Measurements from ENCODE around the gene HABP2.
A peak's percentile ranks its signal among the peaks of the same experiment; 100 is the strongest.

HABP2 gene

GRCh38 chr10:113552701-113553100 lies at the start of gene HABP2:
Gene HABP2 (plus strand): TSS chr10:113553053. CDS start chr10:113553122, 69 bp downstream.
- ATAC-seq (no peak), DNase-seq (no peak)
- Mint-ChIP-seq H3K27ac (no peak within 1 kb of the TSS), H3K4me3 (no peak within 1 kb of the TSS), H3K27me3 (peaks cover 32% of the 10 kb centered on the region), H3K9me3 (no peaks in the 10 kb centered on the region), H3K4me1 (peaks cover 4% of the 10 kb centered on the region)

GRCh38 chr10:113503930-113504329 lies 48.9 kb upstream of the HABP2 start:
- peaks cover 31% of the 10 kb centered on the region for H3K27me3 Mint-ChIP-seq
- ATAC-seq (no peak), DNase-seq (no peak)
- no peak overlapping the region for H3K27ac Mint-ChIP-seq
- H3K9me3 Mint-ChIP-seq: peaks cover 0 to 6% of the 10 kb centered on the region in 2 donors
- no peak overlapping the region for H3K4me3 Mint-ChIP-seq
- H3K4me1 Mint-ChIP-seq: no peaks in the 10 kb centered on the region

- Mint-ChIP-seq H3K4me3 (no peak overlapping the region), H3K9me3 (peaks cover 0 to 6% of the 10 kb centered on the region in 2 donors), H3K27ac (no peak overlapping the region), H3K27me3 (peaks cover 32% of the 10 kb centered on the region), H3K4me1 (no peaks in the 10 kb centered on the region)
- no peak for ATAC-seq
- DNase-seq: no peak
Measured at GRCh38 chr10:113504423-113504822, 48.4 kb upstream of the HABP2 start.

- H3K27me3 Mint-ChIP-seq: peaks cover 32% of the 10 kb centered on the region
- no peak overlapping the region for H3K4me3 Mint-ChIP-seq
- no peak for ATAC-seq
- no peak overlapping the region for H3K27ac Mint-ChIP-seq
- DNase-seq: no peak
- H3K4me1 Mint-ChIP-seq: no peaks in the 10 kb centered on the region
- peaks cover 4 to 8% of the 10 kb centered on the region in 2 donors for H3K9me3 Mint-ChIP-seq
Measured at GRCh38 chr10:113506476-113506875, 46.4 kb upstream of the HABP2 start.

- no peak for DNase-seq
- ATAC-seq: no peak
- H3K27me3 Mint-ChIP-seq: peaks cover 31% of the 10 kb centered on the region
- no peak overlapping the region for H3K4me3 Mint-ChIP-seq
- H3K27ac Mint-ChIP-seq: no peak overlapping the region
- H3K9me3 Mint-ChIP-seq: peaks cover 19 to 28% of the 10 kb centered on the region in 2 donors
- no peaks in the 10 kb centered on the region for H3K4me1 Mint-ChIP-seq
Measured at GRCh38 chr10:113511419-113511818, 41.4 kb upstream of the HABP2 start.

- no peaks in the 10 kb centered on the region for H3K4me1 Mint-ChIP-seq
- H3K9me3 Mint-ChIP-seq: peaks cover 19 to 28% of the 10 kb centered on the region in 2 donors
- DNase-seq (no peak), ATAC-seq (no peak)
- H3K27ac Mint-ChIP-seq: no peak overlapping the region
- H3K27me3 Mint-ChIP-seq: peaks cover 24% of the 10 kb centered on the region
- H3K4me3 Mint-ChIP-seq: no peak overlapping the region
Measured at GRCh38 chr10:113515161-113515560, 37.7 kb upstream of the HABP2 start.

GRCh38 chr10:113515601-113516000 lies 37.3 kb upstream of the HABP2 start:
- Mint-ChIP-seq H3K27ac (no peak overlapping the region), H3K4me1 (no peaks in the 10 kb centered on the region), H3K9me3 (peaks cover 19 to 28% of the 10 kb centered on the region in 2 donors), H3K4me3 (no peak overlapping the region), H3K27me3 (peaks cover 25% of the 10 kb centered on the region)
- no peak for ATAC-seq
- DNase-seq: no peak

- no peak for ATAC-seq
- DNase-seq: no peak
- H3K9me3 Mint-ChIP-seq: peaks cover 19 to 28% of the 10 kb centered on the region in 2 donors
- H3K27ac Mint-ChIP-seq: no peak overlapping the region
- H3K4me3 Mint-ChIP-seq: no peak overlapping the region
- H3K27me3 Mint-ChIP-seq: peaks cover 30% of the 10 kb centered on the region
- H3K4me1 Mint-ChIP-seq: no peaks in the 10 kb centered on the region
Measured at GRCh38 chr10:113516061-113516460, 36.8 kb upstream of the HABP2 start.

- H3K4me3 Mint-ChIP-seq: no peak overlapping the region
- no peak for ATAC-seq
- H3K27ac Mint-ChIP-seq: no peak overlapping the region
- peaks cover 8 to 15% of the 10 kb centered on the region in 2 donors for H3K9me3 Mint-ChIP-seq
- H3K27me3 Mint-ChIP-seq: peaks cover 33% of the 10 kb centered on the region
- DNase-seq: no peak
- no peaks in the 10 kb centered on the region for H3K4me1 Mint-ChIP-seq
Measured at GRCh38 chr10:113517165-113517900, 35.5 kb upstream of the HABP2 start.

- DNase-seq (no peak), ATAC-seq (no peak)
- Mint-ChIP-seq H3K4me1 (no peaks in the 10 kb centered on the region), H3K27ac (no peak overlapping the region), H3K9me3 (peaks cover 4 to 10% of the 10 kb centered on the region in 2 donors), H3K4me3 (no peak overlapping the region), H3K27me3 (peaks cover 38% of the 10 kb centered on the region)
Measured at GRCh38 chr10:113517901-113518260, 35.0 kb upstream of the HABP2 start.

- ATAC-seq (no peak), DNase-seq (no peak)
- Mint-ChIP-seq H3K27me3 (peaks cover 42% of the 10 kb centered on the region), H3K4me3 (no peak overlapping the region), H3K27ac (no peak overlapping the region), H3K4me1 (no peaks in the 10 kb centered on the region), H3K9me3 (peaks cover 4 to 8% of the 10 kb centered on the region in 2 donors)
Measured at GRCh38 chr10:113518415-113518814, 34.4 kb upstream of the HABP2 start.

GRCh38 chr10:113518816-113519591 lies 33.8 kb upstream of the HABP2 start:
- Mint-ChIP-seq H3K9me3 (peaks cover under 1 to 3% of the 10 kb centered on the region in 2 donors), H3K4me3 (no peak overlapping the region)
- DNase-seq: no peak

GRCh38 chr10:113519681-113520115 lies 33.2 kb upstream of the HABP2 start:
- Mint-ChIP-seq H3K27ac (no peak overlapping the region), H3K27me3 (peaks cover 41% of the 10 kb centered on the region), H3K4me3 (no peak overlapping the region), H3K9me3 (no peaks in the 10 kb centered on the region), H3K4me1 (no peaks in the 10 kb centered on the region)
- ATAC-seq (peak; percentile 10), DNase-seq (no peak)

More at GRCh38 chr10:113518816-113519591, 33.8 kb upstream of the HABP2 start:
- ATAC-seq: no peak
- no peak overlapping the region for H3K27ac Mint-ChIP-seq
- H3K27me3 Mint-ChIP-seq: peaks cover 42% of the 10 kb centered on the region
- H3K4me1 Mint-ChIP-seq: no peaks in the 10 kb centered on the region

GRCh38 chr10:113520261-113520660 lies 32.6 kb upstream of the HABP2 start:
- Mint-ChIP-seq H3K4me3 (no peak overlapping the region), H3K27ac (no peak overlapping the region)
- ATAC-seq: no peak

GRCh38 chr10:113520690-113521474 lies 32.0 kb upstream of the HABP2 start:
- Mint-ChIP-seq H3K4me1 (no peaks in the 10 kb centered on the region), H3K4me3 (no peak overlapping the region), H3K27me3 (peaks cover 29% of the 10 kb centered on the region), H3K9me3 (no peaks in the 10 kb centered on the region), H3K27ac (no peak overlapping the region)
- DNase-seq: peak; percentile 15 to 34
- ATAC-seq: no peak

More at GRCh38 chr10:113520261-113520660, 32.6 kb upstream of the HABP2 start:
- no peaks in the 10 kb centered on the region for H3K9me3 Mint-ChIP-seq
- H3K27me3 Mint-ChIP-seq: peaks cover 35% of the 10 kb centered on the region
- H3K4me1 Mint-ChIP-seq: no peaks in the 10 kb centered on the region
- DNase-seq: no peak

Measured in stimulated activated naive CD8-positive, alpha-beta T cell treated with anti-CD3 and anti-CD28 coated beads, Interleukin-15, amount 100 ng/mL, for 72 hours (primary cell).